NCI-H1417 treated with DMSO at 0.1 percent for 48 hours (cell line): ENCODE results near the gene KCTD16.

Experiments
- DNase-seq: peaks from one replicate; lab custom pipeline; 2025; lab: John Stamatoyannopoulos, UW

KCTD16 gene

DNA sequence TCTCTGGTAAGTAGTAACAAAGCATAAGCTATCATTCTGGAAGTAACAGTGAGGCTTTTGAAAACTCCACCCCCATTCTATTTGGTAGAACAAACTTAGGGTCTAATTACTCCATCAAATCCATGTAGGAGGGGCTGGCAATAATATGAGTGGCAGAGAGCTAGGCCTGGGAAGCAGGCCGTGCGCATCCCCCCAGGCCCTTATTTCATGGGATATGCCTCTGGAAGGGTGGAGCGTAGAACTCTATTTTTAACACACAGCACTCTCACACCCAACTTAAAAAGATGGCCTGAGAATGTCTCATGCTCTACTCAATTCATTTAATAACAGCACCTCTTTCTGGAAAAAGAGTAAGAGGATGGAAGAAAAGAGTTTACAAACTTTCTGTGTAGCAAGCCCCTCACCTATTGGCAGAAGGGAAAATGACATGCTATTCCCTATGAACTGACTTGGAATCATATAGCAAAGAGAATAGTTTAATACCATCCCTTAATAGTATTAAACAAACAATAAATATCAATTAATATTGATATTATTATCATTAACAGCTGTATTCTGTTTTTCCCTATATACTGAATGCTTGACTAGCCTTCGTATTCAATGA, 233.2 kb downstream of the KCTD16 start:
- DNase-seq, result no peak

DNA sequence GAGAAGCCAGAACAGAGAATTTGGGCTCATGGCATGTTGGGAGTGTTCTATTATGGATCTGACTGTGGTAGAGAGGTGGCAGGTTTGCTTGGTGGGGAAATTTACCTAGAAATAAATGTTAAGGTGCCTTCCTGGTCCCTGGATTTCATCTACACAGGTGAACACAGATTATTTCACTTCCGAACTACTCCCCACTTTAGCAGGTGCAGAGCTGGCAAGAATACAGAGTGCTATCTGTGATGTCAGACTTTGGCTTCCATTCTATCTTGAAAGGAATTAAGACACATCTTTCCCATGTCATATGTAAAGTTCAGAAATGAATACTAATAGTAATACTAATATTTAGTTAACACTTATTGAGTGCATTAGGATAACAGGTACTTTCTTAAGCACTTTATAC, 234.0 kb downstream of the KCTD16 start:
- no peak for DNase-seq

DNA sequence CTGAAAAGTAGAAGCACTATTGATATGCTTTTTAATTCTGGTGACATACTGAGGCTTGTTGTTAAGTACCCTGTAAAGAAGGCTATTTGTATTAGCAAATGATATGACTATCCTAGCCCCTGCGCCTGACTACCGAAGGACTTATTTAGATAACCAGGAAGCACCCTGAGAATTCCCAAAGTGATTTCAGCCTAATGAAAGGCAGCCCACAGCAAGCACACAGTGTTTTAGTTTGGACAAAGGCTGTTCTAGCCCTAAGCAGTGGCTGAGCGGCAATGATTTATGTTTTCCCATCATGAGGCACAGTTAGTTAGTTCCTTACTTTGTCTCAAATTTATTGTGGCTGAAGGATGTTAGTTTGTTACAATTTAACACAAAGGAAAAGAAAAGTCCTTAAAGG, 235.3 kb downstream of the KCTD16 start:
- DNase-seq, result no peak

DNA sequence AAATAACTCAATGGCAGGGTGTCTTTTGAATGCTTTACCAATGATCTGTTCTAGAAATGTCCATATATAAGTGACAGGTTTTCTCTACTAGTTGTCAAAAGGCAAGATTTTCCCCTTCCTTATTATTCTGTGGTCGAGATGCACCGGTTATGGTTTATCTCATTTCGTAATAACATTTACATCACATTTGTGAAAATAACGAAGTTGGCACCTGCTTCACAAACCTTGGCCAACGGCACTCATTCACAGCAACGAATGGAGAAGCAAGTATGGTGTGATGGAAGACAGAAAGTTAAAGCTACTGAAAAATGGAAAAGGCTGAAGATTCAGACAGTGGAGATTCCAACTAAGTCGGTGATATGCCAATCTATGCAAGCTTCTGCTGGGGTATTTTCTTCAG, 235.8 kb downstream of the KCTD16 start:
- DNase-seq, result no peak

DNA sequence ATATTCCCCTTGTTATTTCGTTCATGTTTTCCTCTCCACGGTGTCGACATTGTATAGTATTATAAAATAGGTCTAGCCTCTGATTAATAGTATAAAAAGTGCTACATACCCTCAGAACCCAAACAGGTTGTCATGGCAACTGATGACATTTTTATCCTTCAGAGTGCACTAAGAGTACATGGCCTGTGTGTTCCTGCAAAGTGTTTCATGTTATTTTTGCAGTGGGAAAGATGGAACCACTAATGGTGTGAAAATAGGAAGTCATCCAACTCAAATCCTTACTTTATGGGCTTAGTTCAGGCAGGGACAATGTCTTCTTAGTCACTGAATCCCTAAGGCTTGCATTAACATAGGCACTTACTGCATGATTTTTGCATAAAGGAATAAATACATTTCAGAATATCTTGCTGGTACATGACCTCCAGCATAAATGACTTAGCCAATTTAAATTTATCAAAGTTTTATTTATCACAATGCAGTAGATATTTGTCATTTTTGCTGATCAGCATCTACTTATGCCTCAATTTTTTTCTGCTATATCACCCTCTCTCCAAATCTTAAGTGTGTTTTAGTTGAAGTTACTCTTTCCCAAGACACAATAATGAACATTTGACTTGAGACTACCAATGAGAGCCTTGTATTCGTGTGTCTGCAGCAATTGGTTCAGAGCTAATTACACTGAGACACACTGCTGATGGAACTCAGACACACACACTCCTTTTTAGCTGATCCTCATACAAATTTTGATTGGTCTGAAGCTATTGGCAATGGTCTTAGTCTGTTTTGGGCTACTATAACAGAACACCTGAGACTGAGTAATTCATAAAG, 243.7 kb downstream of the KCTD16 start:
- DNase-seq, result no peak

DNA sequence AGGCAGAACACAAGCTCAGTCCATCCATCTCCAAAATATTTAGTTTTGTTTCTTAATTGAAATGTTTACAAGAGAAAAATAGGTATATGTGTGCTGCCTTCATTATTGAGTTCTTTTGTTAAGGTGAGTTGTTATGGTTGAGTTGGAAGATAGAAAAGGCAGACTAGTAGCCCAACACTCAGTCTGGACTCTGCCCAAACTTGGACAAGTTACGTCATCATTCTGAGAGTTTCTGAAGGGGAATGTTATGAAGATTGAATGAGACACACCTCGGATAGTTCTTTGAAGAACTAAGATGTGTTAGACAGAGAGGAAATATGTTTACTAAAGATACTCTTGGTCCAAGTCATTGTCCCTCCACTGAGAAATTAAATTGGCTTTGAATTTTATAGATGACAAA, 245.5 kb downstream of the KCTD16 start:
- DNase-seq, result no peak

DNA sequence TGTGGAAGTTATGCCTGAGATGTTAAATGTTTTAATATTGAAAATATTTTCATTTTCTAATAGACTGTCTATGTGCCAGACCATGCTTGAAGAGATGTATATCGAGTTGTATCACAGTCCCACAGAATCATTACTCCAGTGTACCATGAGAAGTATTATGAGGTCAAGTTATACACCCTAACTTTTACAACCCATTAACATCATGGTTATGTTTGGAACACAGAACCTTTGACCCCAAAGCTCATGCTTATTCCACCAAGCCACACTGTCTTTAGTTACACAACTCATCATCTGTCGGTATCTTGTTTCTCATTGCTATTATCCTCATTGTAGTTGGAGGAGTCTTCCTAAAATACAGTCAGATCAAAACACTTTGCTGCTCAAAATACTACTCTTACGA, 248.0 kb downstream of the KCTD16 start:
- no peak for DNase-seq

DNA sequence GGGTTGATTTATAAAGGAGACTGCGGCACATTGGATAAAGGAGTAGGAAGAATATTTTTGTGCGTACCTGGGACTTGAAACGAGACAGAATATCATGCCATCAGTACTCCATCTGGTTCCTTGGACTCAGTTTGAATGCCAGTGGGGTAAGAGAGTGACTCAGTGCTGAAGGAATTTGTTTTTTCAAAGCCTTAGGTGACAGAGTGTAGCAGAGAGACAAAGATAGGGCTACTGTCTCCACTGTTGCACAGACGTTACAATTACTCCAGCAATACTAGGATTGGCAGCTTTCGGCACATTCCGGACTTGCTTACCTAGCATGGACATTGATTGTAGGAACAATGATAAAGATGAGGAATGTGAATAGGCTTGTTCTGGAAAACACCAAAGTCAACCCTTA, 250.7 kb downstream of the KCTD16 start:
- no peak for DNase-seq

DNA sequence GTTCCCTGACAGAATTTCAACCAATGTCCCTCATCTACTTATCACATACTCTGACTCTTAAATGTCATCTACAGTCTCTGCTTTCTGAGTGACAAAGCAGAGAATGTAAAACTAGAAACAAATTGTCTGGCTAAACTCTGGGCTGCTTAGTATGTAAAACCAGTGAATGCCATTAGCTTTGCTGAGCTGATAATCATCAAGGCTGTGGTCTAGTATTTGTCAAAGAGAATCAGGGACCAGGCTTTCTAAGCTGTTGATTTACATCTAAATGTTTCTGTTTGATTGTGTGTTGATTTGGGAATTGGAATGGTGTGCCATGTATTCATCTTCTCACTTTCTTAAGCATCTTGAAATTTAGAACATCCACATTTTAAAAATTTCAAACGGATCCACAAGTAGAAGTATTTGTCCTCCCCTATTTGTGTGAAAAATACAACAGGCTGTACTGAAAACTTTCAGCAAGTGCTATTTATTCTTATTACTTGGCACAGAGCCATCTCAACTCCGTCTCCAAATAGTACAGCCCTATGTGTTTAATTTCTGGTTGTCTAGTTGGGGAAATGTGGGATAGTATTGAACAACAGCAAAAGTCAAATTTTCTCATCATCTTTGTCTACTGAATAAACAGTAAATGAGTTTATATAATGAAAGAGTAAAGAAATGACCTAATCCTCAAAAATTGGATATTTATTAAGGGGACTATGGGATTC, 251.5 kb downstream of the KCTD16 start:
- no peak for DNase-seq

DNA sequence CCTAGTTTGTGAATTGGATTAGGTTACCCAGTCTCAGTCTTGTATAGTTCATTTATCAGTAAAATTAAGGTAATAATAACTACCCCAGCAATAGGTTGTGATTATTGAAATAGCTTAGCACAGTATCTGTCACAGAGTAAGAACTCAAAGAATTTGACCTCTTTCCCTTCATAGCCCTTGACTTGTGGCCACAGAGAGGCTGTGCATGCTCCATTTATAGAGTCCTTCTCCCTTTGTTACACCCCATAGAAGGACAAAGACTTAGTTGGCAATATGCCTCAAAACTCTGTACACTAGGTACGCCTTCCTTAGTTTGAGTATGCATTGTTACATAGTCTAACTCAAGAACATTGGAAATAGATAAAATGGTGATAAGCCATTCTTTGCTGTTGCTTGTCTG, 257.2 kb downstream of the KCTD16 start:
- DNase-seq, result no peak

DNA sequence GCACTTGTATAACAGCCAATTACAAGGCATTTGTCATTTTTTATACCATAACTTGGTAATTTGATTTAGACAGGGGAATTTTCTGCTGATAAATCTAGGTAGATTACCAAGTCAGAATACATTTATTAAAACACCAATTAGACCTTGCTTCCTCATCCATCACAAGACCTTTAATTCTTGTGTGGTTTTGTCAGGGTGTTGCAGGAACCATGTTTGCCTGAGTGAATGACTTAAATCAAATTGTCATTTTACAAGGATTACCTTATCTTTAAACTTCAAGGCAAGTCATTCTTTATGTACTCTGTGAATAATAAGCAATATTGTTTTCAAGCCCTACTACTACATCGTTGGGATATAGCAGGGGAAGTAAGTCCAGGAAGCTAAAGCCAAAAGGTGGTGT, 257.7 kb downstream of the KCTD16 start:
- no peak for DNase-seq

DNA sequence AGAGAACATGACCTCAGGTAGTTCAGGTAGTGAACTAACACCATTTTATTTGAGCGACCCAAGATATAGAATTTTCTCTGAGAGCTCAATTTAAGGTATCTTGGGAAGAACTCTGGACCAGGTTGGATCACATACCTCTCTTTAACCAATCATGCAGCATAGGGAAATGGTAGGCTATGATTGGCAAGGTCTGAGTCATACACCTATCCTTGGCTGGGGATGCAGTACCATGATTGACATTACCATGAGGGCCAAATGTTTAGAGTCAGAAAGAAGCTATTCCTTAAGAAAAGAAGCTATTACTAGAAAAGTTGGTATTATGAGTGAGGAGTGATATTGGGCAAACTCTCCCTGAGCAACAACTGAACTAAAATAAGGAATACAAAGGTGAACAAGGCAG, 258.7 kb downstream of the KCTD16 start:
- no peak for DNase-seq

DNA sequence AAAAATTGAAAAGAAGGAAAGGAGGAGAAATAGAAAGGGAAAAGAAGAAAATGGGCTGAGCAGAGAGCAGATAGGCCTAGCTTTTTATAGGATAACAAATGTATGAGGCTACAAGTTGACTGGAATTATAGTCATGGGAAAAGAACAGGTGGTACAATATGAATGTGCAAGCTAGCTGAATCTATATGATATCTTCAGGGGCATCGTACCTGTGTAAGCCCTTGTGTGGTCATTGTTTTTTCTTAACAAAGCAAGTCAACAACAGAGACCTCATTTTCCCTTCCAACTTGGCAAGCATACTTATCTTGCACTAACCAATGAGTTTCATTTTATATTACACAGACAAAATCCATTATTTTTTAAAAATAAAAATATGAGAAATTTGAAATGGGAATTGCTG, 259.2 kb downstream of the KCTD16 start:
- DNase-seq, result no peak

DNA sequence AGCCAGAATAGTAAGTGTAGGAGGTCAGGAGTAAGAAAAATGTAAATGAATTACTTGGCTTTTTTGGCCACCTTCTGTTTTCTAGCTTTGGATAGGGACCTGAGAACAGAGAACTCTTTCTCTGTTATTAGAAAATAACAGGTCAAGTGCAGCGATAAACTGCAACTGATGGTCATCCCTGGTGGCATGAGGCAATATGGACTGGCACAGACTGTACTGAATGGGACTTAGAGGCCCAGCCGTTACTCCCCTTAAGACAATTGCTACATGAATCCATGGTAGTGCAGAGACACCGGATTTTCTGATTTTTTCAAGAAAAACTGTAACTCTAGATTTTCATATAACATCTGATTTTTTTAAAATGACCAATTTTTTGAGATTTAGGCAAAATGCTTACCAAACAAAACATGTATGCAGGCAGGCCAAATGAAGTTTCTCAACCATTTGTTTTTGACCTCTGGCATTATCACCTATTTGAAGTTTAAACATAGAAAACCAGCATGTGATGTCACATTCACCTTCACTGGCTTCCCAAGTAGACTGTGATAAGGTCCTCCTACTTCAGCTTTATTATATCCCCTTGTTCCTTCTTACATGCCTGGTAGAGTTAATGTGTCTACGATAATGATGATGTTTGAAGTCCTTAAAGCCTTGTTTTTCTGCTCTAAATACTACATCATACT, 262.6 kb downstream of the KCTD16 start:
- DNase-seq, result no peak

DNA sequence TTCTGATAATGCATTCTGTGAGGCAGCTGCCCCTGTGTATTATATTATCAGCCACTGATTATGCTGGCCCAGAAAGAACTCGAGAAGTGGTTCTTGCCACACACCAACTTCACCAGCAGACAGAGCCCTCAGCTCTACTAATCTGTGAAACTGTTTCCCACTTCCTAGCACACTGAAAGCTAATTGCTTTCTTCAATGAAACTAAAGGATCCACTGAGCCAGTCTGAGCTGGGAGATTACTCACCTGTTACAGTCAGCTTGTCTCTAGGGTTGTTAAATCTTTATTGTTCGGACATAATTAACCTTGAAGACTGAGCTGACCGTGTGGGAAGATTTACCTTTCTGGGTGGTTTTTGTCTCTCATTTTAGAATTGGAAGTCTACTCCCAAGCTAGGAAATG, 263.2 kb downstream of the KCTD16 start:
- no peak for DNase-seq

DNA sequence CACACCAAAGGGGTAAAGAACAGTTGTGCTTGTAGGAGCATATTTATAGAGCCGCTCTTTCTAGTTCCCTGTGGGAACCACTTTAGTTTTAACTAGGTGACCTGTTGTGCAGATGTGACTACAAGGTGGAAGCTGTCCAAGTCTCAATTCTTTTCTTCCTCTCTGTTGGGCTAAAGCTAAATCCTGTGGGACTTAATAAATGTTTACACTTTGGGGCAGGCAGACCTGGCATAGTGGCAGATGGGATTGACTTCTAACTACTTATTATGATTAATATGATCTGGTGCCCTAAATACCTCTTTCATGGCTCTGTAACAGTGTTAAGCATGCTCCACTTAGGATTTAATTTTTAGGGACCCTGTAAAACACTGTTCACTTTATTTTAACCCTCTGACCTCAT, 265.3 kb downstream of the KCTD16 start:
- no peak for DNase-seq

DNA sequence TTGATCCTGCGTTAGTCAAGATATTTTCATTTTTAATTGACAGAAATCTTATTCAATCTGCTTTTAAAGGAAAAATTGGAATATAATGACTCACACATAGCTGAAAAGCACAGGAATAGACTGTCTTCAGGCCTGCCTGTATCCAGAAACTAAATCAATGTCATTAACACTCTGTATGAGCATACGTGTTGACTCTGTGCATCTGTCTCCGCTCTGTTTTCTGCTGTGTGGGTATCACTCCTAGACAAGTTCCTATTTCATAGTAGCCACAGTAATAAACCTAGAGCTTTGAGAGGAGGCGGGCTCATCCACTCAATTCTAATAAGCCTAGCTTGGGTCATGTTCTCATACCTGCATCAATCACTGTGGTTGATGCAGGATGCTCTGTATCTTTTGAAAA, 267.6 kb downstream of the KCTD16 start:
- no peak for DNase-seq

DNA sequence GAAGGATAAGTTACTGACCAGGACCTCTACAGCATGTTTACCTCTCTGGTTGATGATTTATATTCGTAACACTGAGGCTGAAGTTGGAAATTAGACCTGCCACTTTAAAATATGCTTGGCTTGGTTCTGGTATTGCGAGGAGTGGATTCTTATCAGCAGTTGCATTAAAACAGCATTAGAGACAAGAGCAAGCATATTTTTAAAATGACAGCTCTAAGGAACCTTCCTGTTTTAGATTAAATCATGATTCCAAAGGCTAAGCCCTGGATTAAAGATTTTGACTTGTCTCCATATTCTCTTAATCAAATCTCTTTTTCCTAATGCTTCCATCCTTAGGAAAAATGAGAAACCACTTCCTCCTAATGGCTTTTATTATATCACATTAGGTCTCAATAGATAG, 277.8 kb downstream of the KCTD16 start:
- no peak for DNase-seq

DNA sequence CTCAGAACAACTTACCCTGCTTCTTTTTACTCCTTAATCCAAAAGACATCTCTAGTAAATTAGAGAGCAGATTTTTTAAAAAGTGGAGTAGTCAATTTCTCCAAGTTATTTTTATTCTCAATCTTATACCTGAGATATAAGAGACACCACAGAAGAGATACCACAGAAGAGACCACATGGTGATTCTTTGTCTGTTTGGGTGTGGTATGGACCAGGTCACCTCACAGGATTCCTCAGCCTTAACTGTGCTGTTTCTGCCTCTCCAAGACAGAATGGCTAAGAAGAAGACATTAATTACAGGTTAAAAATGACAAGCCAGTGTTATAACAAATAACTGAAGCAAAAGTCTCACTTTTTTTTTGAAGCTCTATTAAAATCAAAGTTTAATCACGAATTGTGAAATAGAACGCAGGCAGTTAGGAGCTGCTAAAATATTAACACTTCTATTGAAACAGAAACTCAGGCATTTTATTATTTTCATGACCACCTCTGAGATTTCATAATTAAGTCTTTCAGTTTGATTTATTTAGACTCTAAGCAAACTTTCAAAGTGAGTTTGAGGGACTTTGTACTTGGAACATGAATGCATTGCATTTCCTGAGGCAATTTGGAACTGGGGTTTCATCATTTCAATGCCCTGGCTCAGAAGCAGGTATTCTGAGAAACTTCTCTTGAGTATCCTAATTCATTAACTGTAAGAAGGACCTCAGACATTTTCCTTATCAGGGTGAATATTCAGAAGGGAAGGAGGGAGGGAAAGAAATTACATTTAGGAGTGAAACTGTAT, 280.7 kb downstream of the KCTD16 start:
- no peak for DNase-seq

DNA sequence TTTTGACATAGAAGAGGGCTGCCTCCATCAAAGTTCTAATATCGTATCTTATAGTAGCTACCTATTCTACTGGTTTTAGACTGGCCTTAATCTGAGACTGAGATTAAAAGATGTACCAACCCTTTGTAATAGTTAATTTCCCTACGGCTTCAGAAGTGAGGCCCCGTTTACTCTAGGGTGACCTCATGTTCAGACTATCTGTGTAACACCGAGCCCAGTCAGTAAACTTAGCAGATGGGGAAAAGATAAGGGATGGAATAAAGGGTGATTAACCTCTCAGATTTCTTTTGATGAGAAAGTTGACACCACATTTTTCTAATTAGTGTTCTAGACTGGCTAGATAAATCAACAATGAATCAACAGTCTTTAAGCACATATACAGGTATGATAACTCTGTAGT, 283.1 kb downstream of the KCTD16 start:
- DNase-seq, result no peak

DNA sequence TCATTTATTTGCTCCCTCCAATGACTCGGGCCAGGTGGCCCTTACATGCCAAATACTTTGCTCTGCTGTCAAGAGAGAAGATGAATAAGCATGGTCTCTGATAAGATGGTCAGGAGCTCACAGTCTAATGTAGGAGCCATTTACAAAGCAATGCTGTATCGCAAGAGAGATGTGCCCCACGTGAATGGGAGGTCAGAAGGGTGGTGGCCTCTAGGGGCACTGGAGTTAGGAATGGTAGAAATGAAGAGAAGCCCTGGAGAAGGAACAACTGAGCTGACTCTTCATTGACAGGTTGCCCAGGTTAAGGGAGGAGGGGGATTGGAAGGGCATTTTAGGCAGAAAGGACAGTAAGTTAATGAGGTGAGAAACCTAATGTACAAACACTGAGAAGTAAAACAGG, 286.5 kb downstream of the KCTD16 start:
- DNase-seq, result no peak

DNA sequence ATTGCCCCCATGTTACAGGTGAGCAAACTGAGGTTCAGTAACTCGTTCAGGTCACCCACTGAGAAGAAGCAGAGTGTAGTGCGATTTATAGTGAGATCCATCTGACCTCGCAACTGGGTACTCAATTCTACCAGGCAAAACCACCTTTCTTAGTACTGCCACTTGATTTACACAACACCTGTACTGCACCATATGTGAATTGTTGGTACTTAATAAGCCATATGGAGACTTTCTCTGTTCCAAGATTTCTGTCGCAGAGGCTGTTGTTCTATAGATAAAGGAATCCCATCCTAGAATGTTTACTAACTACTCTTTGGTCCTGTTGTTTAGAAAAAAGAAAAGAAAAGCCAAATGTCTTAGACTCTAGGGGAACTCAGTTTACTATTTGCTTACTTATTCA, 287.5 kb downstream of the KCTD16 start:
- no peak for DNase-seq
